Liver (tissue), 9 donors: ENCODE results near the gene ZMYND8. TPM values are rescaled to one million over a fixed set of nuclear protein-coding genes. Genes with fewer than 3 reads are reported as not detected.
"Not testable (repeated sequence)": the region's sequence is repeated elsewhere in the genome, so short reads cannot be mapped to it uniquely, and the experiment has no call there.

Experiments used
- DNase-seq: peaks from one replicate; pipeline ENCODE4 v3.0.0-alpha.2; 2017; ENCODE audit warnings: low spot score
- H3K27ac ChIP-seq, 2 donors: one replicate each; pipeline ENCODE4 v1.7.0; 2013; ENCODE audit warnings: inconsistent platforms in 2 of 2, low read length in 2 of 2, control low read depth in 1 of 2, low read depth in 1 of 2, mild to moderate bottlenecking in 1 of 2
- H3K27me3 ChIP-seq, 4 donors: one replicate each; pipeline versions ENCODE4 v1.6.1 to v1.7.0; 2013; ENCODE audit warnings: low read length in 3 of 4, inconsistent platforms in 1 of 4, mild to moderate bottlenecking in 1 of 4, moderate library complexity in 1 of 4; ENCODE audit not compliant: control insufficient read depth in 4 of 4, insufficient read depth in 4 of 4
- H3K36me3 ChIP-seq, 4 donors: one replicate each; pipeline versions ENCODE4 v1.6.1 to v1.7.0; 2013; ENCODE audit warnings: low read length in 3 of 4, mild to moderate bottlenecking in 3 of 4, low read depth in 1 of 4, moderate library complexity in 1 of 4; ENCODE audit not compliant: control insufficient read depth in 4 of 4, insufficient read depth in 3 of 4
- H3K4me1 ChIP-seq, 4 donors: one replicate each; pipeline versions ENCODE4 v1.6.1 to v1.7.0; 2013; ENCODE audit warnings: low read length in 3 of 4, mild to moderate bottlenecking in 3 of 4, moderate library complexity in 1 of 4; ENCODE audit not compliant: control insufficient read depth in 4 of 4, insufficient read depth in 4 of 4
- H3K4me3 ChIP-seq, 3 donors: one replicate each; pipeline versions ENCODE4 v1.6.1 to v1.7.0; 2013; ENCODE audit warnings: low read length in 3 of 3, control low read depth in 1 of 3, low read depth in 1 of 3, mild to moderate bottlenecking in 1 of 3
- H3K9ac ChIP-seq, 2 donors: one replicate each; pipeline ENCODE4 v1.7.0; 2013; ENCODE audit warnings: low read length in 2 of 2, mild to moderate bottlenecking in 2 of 2, moderate library complexity in 2 of 2, control low read depth in 1 of 2, low read depth in 1 of 2
- H3K9me3 ChIP-seq, 4 donors: one replicate each; pipeline versions ENCODE4 v1.6.1 to v1.7.0; 2013; ENCODE audit warnings: low read length in 3 of 4; ENCODE audit not compliant: control insufficient read depth in 4 of 4
- ATF3 ChIP-seq: IDR thresholded peaks from 2 replicates; pipeline ENCODE4 v1.6.1; 2016; ENCODE audit warnings: antibody characterized with exemption
- CTCF ChIP-seq: fragments of 150-350 bp; IDR thresholded peaks from 2 replicates; pipeline ENCODE4 v1.5.1; 2017; ENCODE audit warnings: improper control_type of control experiment, low read depth, low read length; ENCODE audit not compliant: missing input control
- EGR1 ChIP-seq, 2 donors: IDR thresholded peaks; 2 replicates each; pipeline ENCODE4 v1.6.1; 2016 to 2018; ENCODE audit warnings: antibody characterized with exemption in 2 of 2, low read depth in 2 of 2
- FOXA1 ChIP-seq: IDR thresholded peaks from 2 replicates; pipeline ENCODE4 v1.6.1; 2016; ENCODE audit warnings: antibody characterized with exemption
- FOXA2 ChIP-seq: IDR thresholded peaks from 2 replicates; pipeline ENCODE4 v1.6.1; 2016; ENCODE audit warnings: antibody characterized with exemption
- GABPA ChIP-seq, 2 donors: IDR thresholded peaks in 1 of 2; conservative IDR thresholded peaks in 1 of 2; 2 replicates each; pipeline ENCODE4 v1.6.1; 2016; ENCODE audit warnings: antibody characterized with exemption in 2 of 2, mild to moderate bottlenecking in 1 of 2, moderate library complexity in 1 of 2
- HNF4A ChIP-seq, 2 donors: conservative IDR thresholded peaks; 2 replicates each; pipeline ENCODE4 v1.6.1; 2016; ENCODE audit warnings: antibody characterized with exemption in 2 of 2, mild to moderate bottlenecking in 2 of 2
- HNF4G ChIP-seq: IDR thresholded peaks from 2 replicates; pipeline ENCODE4 v1.6.1; 2016; ENCODE audit warnings: antibody characterized with exemption
- JUND ChIP-seq, 2 donors: IDR thresholded peaks; 2 replicates each; pipeline ENCODE4 v1.6.1; 2016; ENCODE audit warnings: antibody characterized with exemption in 2 of 2
- MAX ChIP-seq: IDR thresholded peaks from 2 replicates; pipeline ENCODE4 v1.6.1; 2016; ENCODE audit warnings: antibody characterized with exemption
- NR2F2 ChIP-seq: IDR thresholded peaks from 2 replicates; pipeline ENCODE4 v1.6.1; 2016; ENCODE audit warnings: antibody characterized with exemption
- RAD21 ChIP-seq, 2 donors: IDR thresholded peaks; 2 replicates each; pipeline ENCODE4 v1.6.1; 2016; ENCODE audit warnings: antibody characterized with exemption in 2 of 2, mild to moderate bottlenecking in 2 of 2
- REST ChIP-seq: IDR thresholded peaks from 2 replicates; pipeline ENCODE4 v1.6.1; 2016; ENCODE audit warnings: antibody characterized with exemption, mild to moderate bottlenecking
- RXRA ChIP-seq, 2 donors: IDR thresholded peaks; 2 replicates each; pipeline ENCODE4 v1.6.1; 2017 to 2018; ENCODE audit warnings: antibody characterized with exemption in 2 of 2, mild to moderate bottlenecking in 1 of 2
- SP1 ChIP-seq: IDR thresholded peaks from 2 replicates; pipeline ENCODE4 v1.6.1; 2018; ENCODE audit warnings: antibody characterized with exemption, mild to moderate bottlenecking
- TAF1 ChIP-seq: conservative IDR thresholded peaks from 2 replicates; pipeline ENCODE4 v1.6.1; 2016; ENCODE audit warnings: antibody characterized with exemption, mild to moderate bottlenecking
- WGBS: extraction: QIAGEN DNeasy Blood & Tissue Kit; methylation state at CpG from one replicate; pipeline ENCODE4 v1.1.7; 2013; 5-methylcytosine and 5-hydroxymethylcytosine counted together
- polyA plus RNA-seq, 2 donors: library from polyadenylated mRNA; stranded (reverse) in 1 of 2; unstranded in 1 of 2; fragments of 200-250 nt in 1 of 2; fragments of >200 nt in 1 of 2; fragmentation: Nextera tagmentation in 1 of 2; extraction: Ambion mirVana in 1 of 2; gene quantifications; one replicate each; pipeline versions ENCODE4 v1.2.1 to v1.2.3, GENCODE V29; 2013 to 2015
- total RNA-seq, 2 donors: library from RNA; depleted of rRNA; stranded (reverse); fragments of >200 nt; gene quantifications; one replicate each; pipeline ENCODE4 v1.2.3, GENCODE V29; 2014
- TF ChIP-seq, protein P1 (sequence below): IDR thresholded peaks from 2 replicates; pipeline ENCODE4 v1.6.1; 2016; ENCODE audit warnings: antibody characterized with exemption
- donor health status: healthy.
- donor health status: healthy.
- donor health status: healthy.
- donor health status: healthy.
- donor health status: healthy.

ZMYND8 gene
- total and polyA plus RNA-seq, 4 donors, result 3.3 to 23.5 (median 6.8) TPM

GRCh38 chr20:47309394-47309793 is 47.1 kb downstream of the ZMYND8 start:
- no peak overlapping the region for H3K4me3 ChIP-seq
- no peak overlapping the region for H3K9ac ChIP-seq
- H3K27me3 ChIP-seq, result no peaks in the 10 kb centered on the region
- DNase-seq, result no peak
- TF ChIP-seq FOXA1, result no peak
- TF ChIP-seq NR2F2, result no peak
- no peak for TF ChIP-seq ATF3
- TF ChIP-seq SP1, result no peak
- no peak for TF ChIP-seq HNF4G
- TF ChIP-seq GABPA (IDR thresholded peaks at IDR 0.05 in 1 of 2, conservative IDR thresholded peaks at IDR 0.05 in 1 of 2), result no peak
- no peak for TF ChIP-seq FOXA2
- no peak for TF ChIP-seq TAF1
- TF ChIP-seq RXRA (IDR thresholded peaks at IDR 0.05), result no peak
- no peak for TF ChIP-seq HNF4A (conservative IDR thresholded peaks at IDR 0.05)
- TF ChIP-seq MAX, result no peak
- no peak for TF ChIP-seq JUND (IDR thresholded peaks at IDR 0.05)
- no peak for TF ChIP-seq RAD21 (IDR thresholded peaks at IDR 0.05)
- TF ChIP-seq EGR1 (IDR thresholded peaks at IDR 0.05; ENCODE audit: low read depth in 2 of 2), result no peak
- no peak for TF ChIP-seq REST
- no peak overlapping the region for H3K27ac ChIP-seq
- WGBS, result 97% methylated on average over 10 of the region's 10 CpGs
- H3K36me3 ChIP-seq, result peaks cover 0 to 14% (median 3%) of the 10 kb centered on the region in 4 donors
- H3K4me1 ChIP-seq, result peaks cover 0 to 7% (median 3%) of the 10 kb centered on the region in 4 donors
- no peaks in the 10 kb centered on the region for H3K9me3 ChIP-seq

GRCh38 chr20:47307569-47307968 is 48.9 kb downstream of the ZMYND8 start:
- H3K9me3 ChIP-seq, H3K4me1 ChIP-seq, H3K27me3 ChIP-seq, H3K4me3 ChIP-seq, H3K9ac ChIP-seq, DNase-seq, H3K27ac ChIP-seq: not testable (repeated sequence)
- 98% methylated on average over 9 of the region's 9 CpGs for WGBS
- H3K36me3 ChIP-seq, result peaks cover under 1 to 14% (median 3%) of the 10 kb centered on the region in 4 donors

GRCh38 chr20:47306755-47307370 is 49.6 kb downstream of the ZMYND8 start:
- no peak overlapping the region for H3K9ac ChIP-seq
- peaks cover 0 to 10% (median 4%) of the 10 kb centered on the region in 4 donors for H3K4me1 ChIP-seq

More at GRCh38 chr20:47306755-47307370, 49.6 kb downstream of the ZMYND8 start:
- H3K36me3 ChIP-seq, result peaks cover 2 to 14% (median 3%) of the 10 kb centered on the region in 4 donors
- WGBS, result 98% methylated on average over 7 of the region's 7 CpGs
- TF ChIP-seq CTCF, result no peak
- TF ChIP-seq JUND (IDR thresholded peaks at IDR 0.05), result no peak
- TF ChIP-seq MAX, result no peak
- TF ChIP-seq EGR1 (IDR thresholded peaks at IDR 0.05; ENCODE audit: low read depth in 2 of 2), result no peak
- TF ChIP-seq, protein P1, sequence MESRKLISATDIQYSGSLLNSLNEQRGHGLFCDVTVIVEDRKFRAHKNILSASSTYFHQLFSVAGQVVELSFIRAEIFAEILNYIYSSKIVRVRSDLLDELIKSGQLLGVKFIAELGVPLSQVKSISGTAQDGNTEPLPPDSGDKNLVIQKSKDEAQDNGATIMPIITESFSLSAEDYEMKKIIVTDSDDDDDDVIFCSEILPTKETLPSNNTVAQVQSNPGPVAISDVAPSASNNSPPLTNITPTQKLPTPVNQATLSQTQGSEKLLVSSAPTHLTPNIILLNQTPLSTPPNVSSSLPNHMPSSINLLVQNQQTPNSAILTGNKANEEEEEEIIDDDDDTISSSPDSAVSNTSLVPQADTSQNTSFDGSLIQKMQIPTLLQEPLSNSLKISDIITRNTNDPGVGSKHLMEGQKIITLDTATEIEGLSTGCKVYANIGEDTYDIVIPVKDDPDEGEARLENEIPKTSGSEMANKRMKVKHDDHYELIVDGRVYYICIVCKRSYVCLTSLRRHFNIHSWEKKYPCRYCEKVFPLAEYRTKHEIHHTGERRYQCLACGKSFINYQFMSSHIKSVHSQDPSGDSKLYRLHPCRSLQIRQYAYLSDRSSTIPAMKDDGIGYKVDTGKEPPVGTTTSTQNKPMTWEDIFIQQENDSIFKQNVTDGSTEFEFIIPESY, result no peak
- no peak overlapping the region for H3K4me3 ChIP-seq
- no peak for DNase-seq
- H3K9me3 ChIP-seq, result no peaks in the 10 kb centered on the region
- H3K27me3 ChIP-seq, result no peaks in the 10 kb centered on the region
- H3K27ac ChIP-seq, result no peak overlapping the region
